IgD-negative memory B cell (primary cell): ENCODE data around the gene THNSL1. TPM values are rescaled to one million over a fixed set of nuclear protein-coding genes. Genes with fewer than 3 reads are reported as not detected.
"Not testable (repeated sequence)": the region's sequence is repeated elsewhere in the genome, so short reads cannot be mapped to it uniquely, and the experiment has no call there.

Experiments
- H3K27ac Mint-ChIP-seq, 3 donors: one replicate each; pipeline ENCODE4 v1.8.0; 2020 to 2022; ENCODE audit warnings: mild to moderate bottlenecking in 3 of 3, mixed read lengths in 3 of 3, moderate library complexity in 1 of 3
- H3K27me3 Mint-ChIP-seq: one replicate; pipeline ENCODE4 v1.8.0; 2021; ENCODE audit warnings: mixed read lengths
- H3K36me3 Mint-ChIP-seq: one replicate; pipeline ENCODE4 v1.8.0; 2020; ENCODE audit warnings: mild to moderate bottlenecking, mixed read lengths
- H3K4me1 Mint-ChIP-seq, 3 donors: one replicate each; pipeline ENCODE4 v1.8.0; 2020 to 2022; ENCODE audit warnings: mixed read lengths in 3 of 3, mild to moderate bottlenecking in 1 of 3
- H3K4me3 Mint-ChIP-seq, 4 donors: one replicate each; pipeline ENCODE4 v1.8.0; 2020 to 2022; ENCODE audit warnings: mild to moderate bottlenecking in 4 of 4, mixed read lengths in 4 of 4, moderate library complexity in 3 of 4
- H3K9me3 Mint-ChIP-seq, 3 donors: one replicate each; pipeline ENCODE4 v1.8.0; 2020 to 2021; ENCODE audit warnings: mixed read lengths in 3 of 3, mild to moderate bottlenecking in 1 of 3
- polyA plus RNA-seq: library from polyadenylated mRNA; unstranded; fragments of 300-500 nt; fragmentation: Illumina TruSeq; gene quantifications from one replicate; pipeline ENCODE4 v1.2.3, GENCODE V29; 2021

THNSL1 gene, protein sequence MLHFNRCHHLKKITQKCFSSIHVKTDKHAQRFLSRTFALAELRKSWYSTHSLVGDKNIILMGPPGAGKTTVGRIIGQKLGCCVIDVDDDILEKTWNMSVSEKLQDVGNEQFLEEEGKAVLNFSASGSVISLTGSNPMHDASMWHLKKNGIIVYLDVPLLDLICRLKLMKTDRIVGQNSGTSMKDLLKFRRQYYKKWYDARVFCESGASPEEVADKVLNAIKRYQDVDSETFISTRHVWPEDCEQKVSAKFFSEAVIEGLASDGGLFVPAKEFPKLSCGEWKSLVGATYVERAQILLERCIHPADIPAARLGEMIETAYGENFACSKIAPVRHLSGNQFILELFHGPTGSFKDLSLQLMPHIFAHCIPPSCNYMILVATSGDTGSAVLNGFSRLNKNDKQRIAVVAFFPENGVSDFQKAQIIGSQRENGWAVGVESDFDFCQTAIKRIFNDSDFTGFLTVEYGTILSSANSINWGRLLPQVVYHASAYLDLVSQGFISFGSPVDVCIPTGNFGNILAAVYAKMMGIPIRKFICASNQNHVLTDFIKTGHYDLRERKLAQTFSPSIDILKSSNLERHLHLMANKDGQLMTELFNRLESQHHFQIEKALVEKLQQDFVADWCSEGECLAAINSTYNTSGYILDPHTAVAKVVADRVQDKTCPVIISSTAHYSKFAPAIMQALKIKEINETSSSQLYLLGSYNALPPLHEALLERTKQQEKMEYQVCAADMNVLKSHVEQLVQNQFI
- polyA plus RNA-seq = 5.0 TPM

DNA sequence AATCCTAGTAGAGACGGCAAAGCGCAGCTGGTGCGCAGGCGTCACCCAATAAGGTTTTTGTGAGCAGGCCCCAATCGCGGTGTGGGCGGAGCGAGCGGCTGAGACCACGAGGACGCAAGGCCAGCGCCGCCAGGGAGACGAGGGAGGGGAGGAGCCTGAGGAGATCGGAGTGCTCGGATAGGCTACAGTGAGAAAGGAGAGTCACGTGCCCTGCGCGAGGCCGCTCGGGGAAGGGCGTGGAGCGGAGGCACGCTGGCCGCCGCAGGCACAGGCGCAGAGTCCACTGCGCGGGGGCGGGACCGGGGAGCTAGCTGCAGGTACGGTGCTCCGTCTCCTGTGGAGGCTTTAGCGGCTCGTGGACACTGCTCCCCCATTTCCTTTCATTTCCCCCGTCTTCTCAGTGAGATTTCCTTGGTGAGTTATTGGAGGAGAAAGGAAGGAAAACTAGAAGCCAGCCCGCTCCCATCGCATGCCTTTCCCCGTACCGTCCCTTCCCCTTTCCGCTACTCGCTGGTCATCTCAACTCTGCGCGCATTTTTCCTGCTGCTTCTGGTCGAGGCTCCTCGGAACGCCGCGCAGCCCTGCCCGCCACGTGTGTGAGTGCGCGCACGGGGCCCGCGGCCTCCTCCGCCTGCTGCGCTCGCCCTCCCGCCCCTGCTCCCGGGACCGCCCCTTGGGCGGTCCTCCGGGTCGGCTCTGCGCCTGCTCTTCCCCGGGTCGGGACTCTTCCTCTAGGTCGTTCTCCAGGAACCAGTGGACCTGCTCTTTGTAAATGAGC is at the start of gene THNSL1:
Gene THNSL1, plus strand, starts transcription at position 237 of the 778 bp plus-strand sequence. CDS start 6,612 bp downstream, outside the sequence.
- Mint-ChIP-seq H3K4me3 (peak within 1 kb of the TSS; percentile 91 to 98 (median 96)), H3K4me1 (peaks cover 13 to 26% (median 18%) of the 10 kb centered on the region in 3 donors), H3K27ac (peak within 1 kb of the TSS; percentile 96 to 99 (median 99)), H3K27me3 (no peaks in the 10 kb centered on the region), H3K9me3 (peaks cover 0 to 3% (median 0%) of the 10 kb centered on the region in 3 donors), H3K36me3 (peaks cover 1% of the 10 kb centered on the region)

DNA sequence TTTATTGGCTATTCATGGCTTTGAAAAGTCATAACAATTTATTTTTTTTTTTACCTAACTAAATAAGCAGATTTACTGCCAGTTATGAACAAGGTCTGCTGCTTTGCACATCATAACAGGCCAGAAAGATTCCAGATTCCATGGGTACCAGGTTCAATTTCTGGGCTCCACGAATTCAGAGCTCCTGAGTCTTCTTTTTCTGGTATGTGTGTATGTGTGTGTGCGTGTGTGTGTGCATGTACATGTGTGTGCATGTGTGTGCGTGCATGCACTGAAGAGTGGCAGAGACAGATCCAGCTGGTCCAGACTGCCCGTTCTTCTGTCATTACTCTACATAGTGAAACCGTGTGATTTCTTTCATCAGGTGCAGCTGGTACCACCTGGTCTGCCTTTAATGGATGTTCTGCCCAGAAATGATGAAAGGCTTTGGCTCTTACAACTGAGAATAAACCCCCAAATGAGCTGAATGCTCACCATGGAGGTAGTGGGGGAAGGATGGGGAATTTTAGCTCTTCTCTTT is 49.4 kb upstream of the THNSL1 start:
- H3K36me3 Mint-ChIP-seq = no peaks in the 10 kb centered on the region
- no peaks in the 10 kb centered on the region for H3K9me3 Mint-ChIP-seq
- no peaks in the 10 kb centered on the region for H3K27me3 Mint-ChIP-seq
- H3K4me3 Mint-ChIP-seq = no peak overlapping the region
- H3K27ac Mint-ChIP-seq = no peak overlapping the region
- peaks cover 0 to 8% (median 7%) of the 10 kb centered on the region in 3 donors for H3K4me1 Mint-ChIP-seq

DNA sequence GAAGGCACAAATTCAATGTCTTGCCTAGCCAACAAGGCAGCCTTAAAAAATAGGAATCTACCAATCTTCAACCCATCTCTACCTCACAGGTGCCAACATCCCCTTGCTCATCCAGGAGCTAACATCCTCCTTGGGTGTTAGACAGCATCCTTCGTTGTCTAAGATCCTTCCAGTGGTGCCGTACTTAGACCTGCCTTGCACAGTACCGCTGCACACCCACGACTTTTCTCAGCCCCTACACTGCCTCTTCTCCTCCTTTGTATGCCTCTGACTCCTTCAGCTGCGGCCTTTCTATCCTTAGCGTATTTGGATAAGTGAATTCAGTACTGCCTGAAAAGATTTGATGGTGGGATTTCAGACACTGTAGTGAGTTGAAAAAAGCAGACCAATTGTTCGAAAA is 48.1 kb upstream of the THNSL1 start:
- Mint-ChIP-seq H3K27me3 (no peaks in the 10 kb centered on the region), H3K4me1 (peaks cover 0 to 8% (median 7%) of the 10 kb centered on the region in 3 donors), H3K27ac (no peak overlapping the region), H3K4me3 (no peak overlapping the region), H3K9me3 (no peaks in the 10 kb centered on the region), H3K36me3 (no peaks in the 10 kb centered on the region)

DNA sequence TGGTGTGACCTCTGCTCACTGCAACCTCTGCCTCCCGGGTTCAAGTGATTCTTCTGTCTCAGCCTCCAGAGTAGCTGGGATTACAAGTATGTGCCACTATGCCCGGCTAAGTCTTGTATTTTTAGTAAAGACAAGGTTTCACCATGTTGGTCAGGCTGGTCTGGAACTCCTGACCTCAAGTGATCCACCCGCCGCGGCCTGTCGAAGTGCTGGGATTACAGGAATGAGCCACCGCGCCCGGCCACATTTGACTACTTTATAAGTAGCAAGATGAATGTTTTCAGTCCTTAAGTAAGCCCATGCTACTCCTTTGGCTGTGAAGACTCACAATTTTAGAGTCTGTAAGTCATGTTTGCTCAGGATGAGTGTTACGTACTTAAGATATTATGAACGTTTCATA is 47.5 kb upstream of the THNSL1 start:
- H3K4me3 Mint-ChIP-seq, H3K9me3 Mint-ChIP-seq, H3K27ac Mint-ChIP-seq, H3K4me1 Mint-ChIP-seq, H3K27me3 Mint-ChIP-seq, H3K36me3 Mint-ChIP-seq: not testable (repeated sequence)

DNA sequence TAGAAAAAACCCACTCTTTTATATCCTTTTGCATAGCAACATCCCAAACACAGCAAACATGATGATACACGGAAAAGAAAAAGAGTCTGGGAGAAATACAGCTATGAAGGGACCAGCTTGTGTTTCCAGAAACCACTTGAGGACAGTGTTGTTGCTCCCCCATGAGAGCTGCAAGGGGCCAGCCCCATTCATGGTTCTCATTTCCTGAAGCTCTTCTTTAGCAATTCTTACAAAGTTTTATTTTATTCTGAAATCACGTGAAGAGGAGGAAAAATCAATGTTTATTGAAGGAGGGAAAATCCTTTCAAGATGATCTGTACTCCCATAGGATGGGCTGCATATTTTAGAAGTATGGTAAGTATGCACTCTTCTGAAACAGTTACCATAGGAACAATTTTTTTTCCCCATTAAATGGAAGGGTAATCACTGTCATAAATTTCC is 46.6 kb upstream of the THNSL1 start:
- peaks cover 0 to 8% (median 7%) of the 10 kb centered on the region in 3 donors for H3K4me1 Mint-ChIP-seq
- H3K9me3 Mint-ChIP-seq = no peaks in the 10 kb centered on the region
- peak overlapping the region in 2 of 4 donors; percentile 7 to 51 for H3K4me3 Mint-ChIP-seq
- no peaks in the 10 kb centered on the region for H3K36me3 Mint-ChIP-seq
- no peaks in the 10 kb centered on the region for H3K27me3 Mint-ChIP-seq
- H3K27ac Mint-ChIP-seq = no peak overlapping the region

DNA sequence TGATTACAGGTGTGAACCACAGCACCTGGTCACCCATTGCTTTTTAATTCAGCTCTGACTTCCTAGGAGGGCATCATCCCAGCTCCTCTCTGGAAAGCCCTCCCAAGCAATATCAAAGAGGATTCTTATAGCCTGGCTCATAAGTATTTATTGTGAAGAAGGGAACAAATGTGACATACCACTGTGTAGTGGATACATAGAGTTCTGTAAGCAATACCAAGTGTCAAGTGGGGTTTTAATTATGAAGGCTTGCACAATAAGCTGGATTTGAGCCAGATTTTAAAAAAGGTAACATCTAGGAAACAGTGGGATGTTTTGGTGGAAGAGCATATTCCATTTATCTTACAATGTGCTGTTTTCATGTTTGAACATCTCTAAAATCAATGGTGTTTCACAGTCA is 45.0 kb upstream of the THNSL1 start:
- Mint-ChIP-seq H3K36me3 (no peaks in the 10 kb centered on the region), H3K4me1 (peaks cover 0 to 8% (median 7%) of the 10 kb centered on the region in 3 donors)

DNA sequence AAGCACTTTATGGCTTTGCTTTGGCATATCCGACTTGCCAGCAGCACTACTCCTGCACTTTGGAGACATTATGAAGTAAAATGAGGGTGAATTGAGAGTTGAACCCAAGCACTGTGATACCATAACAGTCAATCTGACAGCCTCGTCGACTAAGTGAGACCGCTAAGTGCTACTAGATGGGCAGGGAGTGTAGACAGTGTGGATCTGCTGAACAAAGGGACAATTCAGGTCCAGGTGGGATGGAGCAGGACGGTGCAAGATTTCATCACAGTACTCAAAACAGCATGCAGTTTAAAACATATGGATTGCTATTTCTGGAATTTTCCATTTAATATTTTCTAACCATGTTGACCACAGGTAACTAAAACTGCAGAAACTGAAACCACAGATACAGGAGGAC is 43.2 kb upstream of the THNSL1 start:
- Mint-ChIP-seq H3K27me3 (no peaks in the 10 kb centered on the region), H3K4me1 (peaks cover 0 to 8% (median 7%) of the 10 kb centered on the region in 3 donors), H3K9me3 (peaks cover 0 to 2% (median 0%) of the 10 kb centered on the region in 3 donors), H3K36me3 (no peaks in the 10 kb centered on the region), H3K27ac (no peak overlapping the region), H3K4me3 (no peak overlapping the region)

More for the DNA sequence above, 45.0 kb upstream of the THNSL1 start:
- peaks cover 0 to 2% (median 0%) of the 10 kb centered on the region in 3 donors for H3K9me3 Mint-ChIP-seq
- no peak overlapping the region for H3K4me3 Mint-ChIP-seq
- H3K27ac Mint-ChIP-seq = no peak overlapping the region
- no peaks in the 10 kb centered on the region for H3K27me3 Mint-ChIP-seq

DNA sequence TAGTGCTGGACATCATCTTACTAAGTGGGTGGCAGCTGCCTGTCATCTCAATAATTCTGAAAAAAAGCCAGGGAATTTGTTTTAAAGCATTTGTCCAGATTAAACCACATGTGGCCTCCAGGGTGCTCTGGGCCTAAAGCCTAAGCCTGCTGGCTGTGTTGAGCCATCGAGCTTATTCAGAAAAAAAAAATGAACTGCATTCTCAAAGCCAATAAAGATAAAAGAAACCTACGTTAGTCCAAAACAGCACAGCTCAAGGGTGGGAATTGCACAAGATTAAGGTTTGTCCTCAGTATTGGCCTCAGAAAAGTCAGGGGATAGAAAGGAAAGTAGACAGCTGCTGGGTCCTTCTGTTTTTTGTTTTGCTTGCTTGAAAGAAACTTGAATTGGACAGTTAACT is 41.4 kb upstream of the THNSL1 start:
- H3K27me3 Mint-ChIP-seq = no peaks in the 10 kb centered on the region
- no peaks in the 10 kb centered on the region for H3K36me3 Mint-ChIP-seq
- no peak overlapping the region for H3K27ac Mint-ChIP-seq
- peaks cover 0 to 4% (median 3%) of the 10 kb centered on the region in 3 donors for H3K4me1 Mint-ChIP-seq
- H3K4me3 Mint-ChIP-seq = no peak overlapping the region
- peaks cover 0 to 2% (median 0%) of the 10 kb centered on the region in 3 donors for H3K9me3 Mint-ChIP-seq

DNA sequence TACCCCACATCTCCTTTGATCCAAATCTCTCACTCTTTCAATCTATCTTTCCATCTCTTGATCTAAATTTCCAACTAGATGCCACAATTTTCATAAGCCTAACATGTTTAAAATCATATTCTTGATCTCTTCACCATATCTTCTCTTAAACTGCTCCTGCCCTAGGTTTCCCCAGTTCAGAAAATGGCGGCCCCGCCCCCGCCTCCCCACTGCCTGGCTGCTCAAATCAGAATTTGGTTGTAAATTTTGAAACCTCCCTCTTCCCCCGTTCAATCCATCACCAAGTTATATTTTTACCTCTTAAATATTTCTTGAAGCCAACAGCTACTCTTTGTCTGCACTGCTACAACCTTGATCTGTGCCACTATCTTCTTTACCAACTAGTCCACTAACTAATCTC is 36.7 kb upstream of the THNSL1 start:
- H3K36me3 Mint-ChIP-seq = no peaks in the 10 kb centered on the region
- peaks cover 0 to 1% (median 0%) of the 10 kb centered on the region in 3 donors for H3K4me1 Mint-ChIP-seq
- H3K27ac Mint-ChIP-seq = no peak overlapping the region
- H3K27me3 Mint-ChIP-seq = no peaks in the 10 kb centered on the region
- H3K9me3 Mint-ChIP-seq = peaks cover 0 to 3% (median 0%) of the 10 kb centered on the region in 3 donors
- no peak overlapping the region for H3K4me3 Mint-ChIP-seq

DNA sequence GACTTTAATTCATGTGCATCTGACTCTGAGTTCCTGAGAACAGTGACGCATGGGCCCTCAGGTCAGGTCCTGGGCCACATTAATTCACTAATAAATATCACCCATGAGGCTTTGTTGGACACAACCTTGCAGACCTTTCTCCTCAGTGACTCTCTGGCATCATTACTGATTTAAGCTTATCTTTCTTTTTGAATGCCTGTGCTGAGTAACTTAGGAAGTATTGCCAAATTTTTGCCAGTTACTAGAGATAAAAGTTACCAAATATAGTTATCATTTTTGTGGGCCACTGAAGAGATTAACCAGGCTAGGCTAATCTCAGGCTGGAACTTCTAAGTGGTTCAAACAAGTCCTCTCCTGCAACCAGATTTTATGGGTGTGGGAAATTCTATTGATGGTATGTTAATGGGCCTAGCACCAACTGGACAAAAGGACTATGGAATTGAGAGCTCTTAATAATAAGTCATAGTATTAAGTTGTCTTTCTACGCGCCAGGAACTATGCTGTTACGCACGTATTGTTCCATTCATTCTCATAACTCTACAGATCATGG is 35.2 kb upstream of the THNSL1 start:
- H3K9me3 Mint-ChIP-seq = peaks cover 0 to 1% (median 0%) of the 10 kb centered on the region in 3 donors
- peaks cover 0 to 3% (median 1%) of the 10 kb centered on the region in 3 donors for H3K4me1 Mint-ChIP-seq
- no peak overlapping the region for H3K4me3 Mint-ChIP-seq
- H3K27me3 Mint-ChIP-seq = no peaks in the 10 kb centered on the region
- peaks cover 3% of the 10 kb centered on the region for H3K36me3 Mint-ChIP-seq
- H3K27ac Mint-ChIP-seq = no peak overlapping the region

DNA sequence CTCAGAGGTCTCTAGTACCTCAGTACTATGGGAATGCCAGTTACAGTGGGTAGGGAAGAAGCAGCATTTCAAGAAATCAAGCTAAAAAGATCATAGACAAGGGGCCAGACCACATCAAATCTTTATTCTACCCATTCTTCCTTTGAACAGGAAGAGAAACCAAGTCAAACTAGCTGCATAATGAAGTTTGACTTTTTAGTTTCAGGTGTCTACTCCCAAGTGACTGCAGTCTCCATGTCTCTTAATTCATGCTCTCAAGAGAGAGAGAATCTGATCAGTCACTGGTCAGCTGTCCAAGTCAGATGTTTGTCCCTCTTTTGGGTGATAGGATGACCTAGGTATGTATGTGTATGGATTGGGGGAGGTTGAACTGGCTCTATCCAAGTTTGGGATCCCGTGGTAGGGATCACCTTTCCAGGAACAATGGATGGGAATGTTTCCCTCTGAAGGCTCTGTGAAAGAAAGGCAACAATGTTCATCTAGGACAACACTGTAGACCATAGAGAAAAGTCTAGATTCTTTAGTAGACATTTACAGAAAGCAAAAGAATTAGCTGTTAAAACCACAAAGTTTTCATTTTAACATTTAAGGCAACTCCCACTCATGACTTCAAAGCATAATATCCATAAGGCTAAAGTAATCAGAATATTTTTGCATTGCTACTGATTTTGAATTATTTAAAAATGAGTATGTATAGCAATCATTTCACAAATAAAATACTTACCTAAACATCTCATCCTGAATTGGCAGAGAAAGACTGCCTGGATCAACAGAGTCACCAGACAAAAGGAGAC is 33.9 kb upstream of the THNSL1 start:
- Mint-ChIP-seq H3K4me3 (no peak overlapping the region), H3K9me3 (peaks cover 0 to 1% (median 0%) of the 10 kb centered on the region in 3 donors), H3K27ac (no peak overlapping the region), H3K36me3 (peaks cover 3% of the 10 kb centered on the region), H3K27me3 (no peaks in the 10 kb centered on the region), H3K4me1 (peaks cover 0 to 3% (median 1%) of the 10 kb centered on the region in 3 donors)

DNA sequence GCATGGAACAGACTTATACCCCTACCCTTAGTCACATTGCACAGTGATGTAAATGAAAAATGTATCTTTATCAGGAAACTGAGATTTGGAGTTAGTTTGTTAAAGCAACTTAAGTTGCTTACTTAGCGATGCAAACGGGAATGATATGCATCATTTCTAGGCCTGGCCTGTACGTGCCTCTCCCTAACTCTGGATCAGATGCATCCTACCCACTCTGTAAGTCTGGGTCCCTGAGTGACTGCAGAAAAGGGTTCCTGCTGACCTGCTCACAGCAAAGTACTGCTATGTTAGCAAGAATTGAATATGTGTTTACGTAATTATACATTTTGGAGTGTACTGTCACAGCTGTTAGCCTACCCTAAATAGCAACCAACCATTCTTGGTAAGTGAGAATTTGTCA is 33.3 kb upstream of the THNSL1 start:
- Mint-ChIP-seq H3K9me3 (peaks cover 0 to 1% (median 0%) of the 10 kb centered on the region in 3 donors), H3K36me3 (peaks cover 3% of the 10 kb centered on the region), H3K4me3 (no peak overlapping the region), H3K27me3 (no peaks in the 10 kb centered on the region), H3K4me1 (peaks cover 0 to 3% (median 1%) of the 10 kb centered on the region in 3 donors), H3K27ac (no peak overlapping the region)

DNA sequence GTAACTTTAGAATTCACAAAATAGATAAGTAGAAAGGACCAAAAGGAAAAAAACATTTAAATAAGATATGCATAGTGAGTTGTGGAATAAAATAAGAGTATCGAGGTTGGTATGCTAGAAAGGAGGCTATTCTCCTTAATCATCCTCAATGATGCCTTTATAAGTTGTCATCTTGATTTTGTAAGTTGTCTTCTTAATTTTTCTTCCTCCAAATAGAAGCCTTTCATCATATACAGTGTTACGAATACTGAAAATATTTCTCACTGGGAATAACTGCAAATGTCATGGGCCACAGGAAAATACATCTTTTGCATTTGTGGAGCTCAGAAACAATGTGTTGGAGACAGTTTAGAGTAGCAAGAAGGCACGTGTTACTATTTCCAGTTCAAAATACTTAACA is 32.5 kb upstream of the THNSL1 start:
- Mint-ChIP-seq H3K4me3 (no peak overlapping the region), H3K27ac (no peak overlapping the region), H3K9me3 (peaks cover 0 to 1% (median 0%) of the 10 kb centered on the region in 3 donors), H3K27me3 (no peaks in the 10 kb centered on the region), H3K4me1 (peaks cover 0 to 3% (median 3%) of the 10 kb centered on the region in 3 donors), H3K36me3 (peaks cover 3% of the 10 kb centered on the region)
